Sigmoid colon (tissue), 3 donors: ENCODE measurements around the gene NHLH1.

Experiments used
- POLR2A ChIP-seq, 2 donors: fragments of 450-650 bp; IDR thresholded peaks; one replicate each; pipeline ENCODE4 v1.6.1; 2016; ENCODE audit warnings: antibody characterized with exemption in 2 of 2, mild to moderate bottlenecking in 2 of 2, moderate library complexity in 2 of 2
- TF ChIP-seq, protein P1 (sequence below), 4 experiments: fragments of 450-650 bp in 3 of 4; fragments of 200-600 bp in 1 of 4; IDR thresholded peaks; one replicate each; pipeline ENCODE4 v1.5.1; 2016 to 2019; ENCODE audit warnings: antibody characterized with exemption in 4 of 4, mild to moderate bottlenecking in 3 of 4, moderate library complexity in 2 of 4

GRCh38 chr1:160325252-160325651 lies 41.6 kb upstream of the NHLH1 start:
- no peak for TF ChIP-seq POLR2A (IDR thresholded peaks at IDR 0.05)
- TF ChIP-seq, protein P1, sequence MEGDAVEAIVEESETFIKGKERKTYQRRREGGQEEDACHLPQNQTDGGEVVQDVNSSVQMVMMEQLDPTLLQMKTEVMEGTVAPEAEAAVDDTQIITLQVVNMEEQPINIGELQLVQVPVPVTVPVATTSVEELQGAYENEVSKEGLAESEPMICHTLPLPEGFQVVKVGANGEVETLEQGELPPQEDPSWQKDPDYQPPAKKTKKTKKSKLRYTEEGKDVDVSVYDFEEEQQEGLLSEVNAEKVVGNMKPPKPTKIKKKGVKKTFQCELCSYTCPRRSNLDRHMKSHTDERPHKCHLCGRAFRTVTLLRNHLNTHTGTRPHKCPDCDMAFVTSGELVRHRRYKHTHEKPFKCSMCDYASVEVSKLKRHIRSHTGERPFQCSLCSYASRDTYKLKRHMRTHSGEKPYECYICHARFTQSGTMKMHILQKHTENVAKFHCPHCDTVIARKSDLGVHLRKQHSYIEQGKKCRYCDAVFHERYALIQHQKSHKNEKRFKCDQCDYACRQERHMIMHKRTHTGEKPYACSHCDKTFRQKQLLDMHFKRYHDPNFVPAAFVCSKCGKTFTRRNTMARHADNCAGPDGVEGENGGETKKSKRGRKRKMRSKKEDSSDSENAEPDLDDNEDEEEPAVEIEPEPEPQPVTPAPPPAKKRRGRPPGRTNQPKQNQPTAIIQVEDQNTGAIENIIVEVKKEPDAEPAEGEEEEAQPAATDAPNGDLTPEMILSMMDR (IDR thresholded peaks at IDR 0.05) = no peak
